NCI-H146 (cell line): ENCODE results near the gene PIAS2.
A peak's percentile ranks its signal among the peaks of the same experiment; 100 is the strongest.
"Not testable (repeated sequence)": the region's sequence is repeated elsewhere in the genome, so short reads cannot be mapped to it uniquely, and the experiment has no call there.

Experiments used
- DNase-seq: peaks from one replicate; lab custom pipeline; 2025; lab: John Stamatoyannopoulos, UW

Gene PIAS2, protein sequence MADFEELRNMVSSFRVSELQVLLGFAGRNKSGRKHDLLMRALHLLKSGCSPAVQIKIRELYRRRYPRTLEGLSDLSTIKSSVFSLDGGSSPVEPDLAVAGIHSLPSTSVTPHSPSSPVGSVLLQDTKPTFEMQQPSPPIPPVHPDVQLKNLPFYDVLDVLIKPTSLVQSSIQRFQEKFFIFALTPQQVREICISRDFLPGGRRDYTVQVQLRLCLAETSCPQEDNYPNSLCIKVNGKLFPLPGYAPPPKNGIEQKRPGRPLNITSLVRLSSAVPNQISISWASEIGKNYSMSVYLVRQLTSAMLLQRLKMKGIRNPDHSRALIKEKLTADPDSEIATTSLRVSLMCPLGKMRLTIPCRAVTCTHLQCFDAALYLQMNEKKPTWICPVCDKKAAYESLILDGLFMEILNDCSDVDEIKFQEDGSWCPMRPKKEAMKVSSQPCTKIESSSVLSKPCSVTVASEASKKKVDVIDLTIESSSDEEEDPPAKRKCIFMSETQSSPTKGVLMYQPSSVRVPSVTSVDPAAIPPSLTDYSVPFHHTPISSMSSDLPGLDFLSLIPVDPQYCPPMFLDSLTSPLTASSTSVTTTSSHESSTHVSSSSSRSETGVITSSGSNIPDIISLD

DNA sequence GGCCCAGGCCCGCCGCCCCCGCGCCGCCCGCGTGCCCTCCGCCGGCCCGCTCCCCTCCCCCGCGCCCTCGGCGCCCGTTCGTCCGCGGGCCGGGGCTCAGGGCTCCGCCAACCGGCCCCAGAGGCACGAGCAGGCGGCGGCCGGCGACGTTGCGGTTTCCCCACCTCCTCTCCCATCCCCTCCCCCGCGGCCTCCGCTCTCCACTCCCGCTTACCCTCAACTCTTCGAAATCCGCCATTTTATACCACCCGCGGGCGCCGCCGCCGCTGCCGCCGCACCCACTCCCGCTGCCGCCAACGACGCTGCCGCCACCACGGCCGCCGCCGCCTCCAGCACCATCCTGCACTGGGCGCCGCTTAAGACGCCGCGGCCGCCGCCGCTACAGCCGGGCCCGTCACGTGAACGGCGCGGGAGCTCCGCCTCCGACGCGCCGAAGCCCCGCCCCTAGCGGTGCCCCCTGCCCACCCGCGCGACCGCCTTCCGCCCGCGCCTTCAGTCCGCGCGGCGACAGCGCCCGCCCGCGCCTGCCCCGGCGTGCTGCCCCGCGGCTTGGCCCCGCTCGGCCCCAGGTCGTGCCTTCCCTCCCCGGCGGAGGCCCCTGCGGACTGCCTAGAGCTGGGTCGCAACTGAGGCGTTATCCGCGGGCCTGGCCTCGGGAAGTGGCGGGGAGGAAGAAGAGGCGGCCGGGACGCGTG lies at the start of gene PIAS2, which contains the start of gene KATNAL2:
Gene PIAS2, minus strand, starts transcription at position 400 of the 695 bp plus-strand sequence. Its CDS starts 162 bp downstream, at position 238.
Gene KATNAL2, plus strand, starts transcription at position 495 of the 695 bp plus-strand sequence. CDS start 29,271 bp downstream, outside the sequence.
- peak; percentile 95 for DNase-seq

DNA sequence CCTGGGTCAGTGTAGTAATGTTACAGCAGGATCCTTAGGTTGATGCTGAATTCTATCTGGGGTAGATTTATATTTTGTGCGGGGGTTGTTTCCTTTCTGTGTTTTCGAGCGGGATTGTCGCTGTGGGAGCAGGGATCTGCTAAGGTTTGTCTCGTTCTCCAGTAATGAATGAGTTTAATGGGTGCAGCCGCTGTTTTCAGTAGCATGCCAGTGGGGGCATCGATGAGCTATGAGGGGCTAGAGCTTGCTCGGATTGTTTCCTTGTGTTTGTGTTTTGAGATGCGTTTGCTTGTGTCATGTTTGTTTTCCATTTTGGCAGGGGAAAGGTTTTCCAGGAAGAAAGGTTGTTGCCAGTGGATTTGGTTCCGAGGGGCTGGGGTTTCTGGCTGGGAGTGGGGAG lies 49.0 kb upstream of the PIAS2 start:
- not testable (repeated sequence) for DNase-seq

DNA sequence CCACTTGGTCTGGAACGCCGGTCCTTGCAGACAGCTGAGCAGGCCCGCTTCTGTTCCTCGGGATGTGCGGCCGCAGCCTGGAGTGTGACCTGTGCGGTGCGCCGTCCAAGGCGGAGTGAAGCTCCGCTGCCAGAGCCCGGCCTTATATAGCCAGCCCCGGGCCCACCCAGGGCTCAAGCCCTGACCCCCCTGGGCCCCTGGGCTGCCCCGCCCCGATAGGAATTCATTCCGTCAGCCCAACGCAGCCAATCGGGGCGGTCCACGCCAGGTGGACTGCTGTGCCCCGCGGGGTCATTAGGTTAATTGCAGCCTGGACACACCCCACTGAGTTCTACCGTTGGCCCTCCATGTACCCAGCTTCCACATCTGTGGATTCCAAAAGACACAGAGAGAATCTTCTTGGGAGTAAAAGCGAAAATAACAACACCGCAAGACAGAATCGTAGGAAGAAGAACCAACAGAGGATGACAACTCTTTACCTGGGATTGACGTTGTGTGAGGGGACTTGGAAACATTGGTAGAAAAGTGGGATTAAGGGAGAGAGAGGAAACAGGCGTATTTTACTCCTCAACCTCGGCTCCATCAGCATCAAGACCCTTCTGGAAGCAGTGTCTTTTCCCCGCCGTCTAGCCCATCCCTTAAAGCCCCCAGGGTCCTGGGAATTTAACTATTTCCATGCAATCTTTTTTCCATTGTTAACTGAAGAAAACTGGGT lies 47.4 kb upstream of the PIAS2 start:
- DNase-seq: not testable (repeated sequence)

DNA sequence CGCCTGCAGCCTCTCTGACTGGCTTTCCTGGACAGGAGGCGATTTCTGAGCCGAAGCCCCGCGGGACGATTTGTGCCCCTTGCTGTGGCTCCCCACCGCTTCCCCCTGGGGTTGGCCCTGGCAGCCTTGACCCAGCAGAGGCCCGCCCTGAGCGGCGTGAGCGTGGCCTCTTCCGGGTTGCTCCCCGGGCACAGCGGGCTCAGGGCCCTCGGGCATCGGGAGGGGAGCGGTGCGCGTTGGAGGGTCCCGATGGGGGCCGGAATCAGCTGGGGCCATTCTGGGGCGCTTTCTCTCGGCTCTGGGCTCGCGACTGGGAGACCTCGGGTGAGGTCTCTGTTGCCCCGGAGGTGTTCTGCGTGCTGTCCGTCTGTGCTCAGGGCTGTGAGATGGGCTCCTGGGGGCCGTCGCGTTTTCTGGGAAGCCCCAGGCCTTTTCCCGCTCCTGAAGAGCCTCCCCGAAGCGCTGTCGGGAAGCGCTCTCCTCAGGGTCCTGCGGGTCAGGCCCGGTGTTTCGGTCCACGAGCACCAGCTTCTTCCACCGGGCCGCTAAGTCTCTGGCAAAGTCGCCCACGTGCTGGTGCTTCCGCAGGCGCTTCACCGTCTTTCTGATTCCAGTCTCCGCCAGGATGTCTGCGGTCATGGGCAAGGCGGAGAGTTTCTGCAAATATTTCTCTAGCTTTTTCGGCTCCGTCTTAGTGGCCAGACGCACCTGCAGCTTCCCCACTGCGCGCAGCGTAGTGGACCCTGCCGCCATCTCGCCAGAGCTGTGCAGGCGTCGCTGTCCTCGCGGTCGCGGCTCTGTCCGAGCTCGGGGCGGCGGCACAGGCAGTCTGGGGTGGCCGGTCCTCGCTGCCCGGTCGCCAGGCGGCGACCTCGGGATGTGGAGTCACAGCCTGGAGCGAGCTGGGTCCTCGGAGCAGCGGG lies 46.6 kb upstream of the PIAS2 start:
- DNase-seq: not testable (repeated sequence)

DNA sequence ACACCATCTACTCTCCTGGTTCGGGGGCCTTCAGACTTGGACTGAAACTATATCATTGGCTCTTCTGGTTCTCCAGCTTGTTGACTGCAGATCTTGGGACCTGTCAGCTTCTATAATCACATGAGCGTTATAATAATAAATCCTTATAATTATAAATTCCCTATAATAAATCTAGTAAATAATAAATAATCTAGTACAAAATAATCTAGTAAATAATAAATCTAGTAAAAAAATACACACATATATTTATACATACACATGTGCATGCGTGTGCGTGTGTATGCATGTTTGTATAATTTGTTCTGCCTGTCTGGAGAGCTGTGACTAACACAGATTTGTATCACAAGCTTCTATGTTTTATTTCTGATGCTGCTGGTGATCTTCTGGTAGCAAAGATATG lies 40.9 kb upstream of the PIAS2 start:
- no peak for DNase-seq

DNA sequence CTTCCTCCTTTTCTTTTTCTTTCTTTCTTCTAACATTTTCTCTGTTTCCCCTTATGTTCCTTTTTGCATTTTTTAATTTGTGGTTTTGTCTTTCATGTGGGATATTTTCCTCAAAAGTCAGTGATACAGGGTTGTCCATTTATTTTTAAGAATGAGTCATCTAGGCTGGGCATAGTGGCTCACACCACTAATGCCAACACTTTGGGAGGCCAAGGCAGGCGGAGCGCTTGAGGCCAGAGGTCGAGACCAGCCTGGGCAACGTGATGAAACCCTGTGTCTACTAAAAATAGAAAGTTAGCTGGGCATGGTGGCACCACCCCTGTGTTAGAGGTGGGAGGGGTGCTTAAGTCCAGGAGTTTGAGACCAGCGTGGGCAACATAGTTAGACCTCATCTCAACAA lies 35.9 kb upstream of the PIAS2 start:
- no peak for DNase-seq

DNA sequence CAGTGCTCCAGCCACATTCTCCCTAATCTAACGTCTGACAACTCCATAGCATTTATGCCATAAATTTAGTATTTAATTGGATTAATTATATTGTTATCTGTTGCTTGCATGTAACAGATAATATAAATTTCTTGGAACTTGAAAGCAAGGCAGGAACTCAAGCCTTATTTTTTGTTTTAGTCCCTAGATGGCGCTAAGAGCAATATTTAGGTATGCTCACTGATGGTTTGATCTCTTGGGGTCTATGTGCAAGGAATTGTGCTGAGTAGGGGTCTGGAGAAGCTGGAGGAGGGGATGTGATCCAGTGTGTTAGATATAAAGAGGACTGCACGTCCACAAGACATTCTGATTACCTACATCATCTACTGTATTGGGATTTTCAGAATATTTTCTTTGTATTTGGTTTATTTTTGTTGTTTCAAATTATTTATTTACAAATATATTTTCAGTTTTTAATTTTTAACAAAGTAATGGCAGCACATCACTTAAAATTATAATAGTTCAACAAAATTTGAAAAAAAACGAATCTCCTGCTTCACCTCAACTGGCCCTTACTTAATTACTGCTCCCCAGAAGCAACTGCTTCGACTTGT lies 32.9 kb upstream of the PIAS2 start:
- DNase-seq: peak; percentile 31

DNA sequence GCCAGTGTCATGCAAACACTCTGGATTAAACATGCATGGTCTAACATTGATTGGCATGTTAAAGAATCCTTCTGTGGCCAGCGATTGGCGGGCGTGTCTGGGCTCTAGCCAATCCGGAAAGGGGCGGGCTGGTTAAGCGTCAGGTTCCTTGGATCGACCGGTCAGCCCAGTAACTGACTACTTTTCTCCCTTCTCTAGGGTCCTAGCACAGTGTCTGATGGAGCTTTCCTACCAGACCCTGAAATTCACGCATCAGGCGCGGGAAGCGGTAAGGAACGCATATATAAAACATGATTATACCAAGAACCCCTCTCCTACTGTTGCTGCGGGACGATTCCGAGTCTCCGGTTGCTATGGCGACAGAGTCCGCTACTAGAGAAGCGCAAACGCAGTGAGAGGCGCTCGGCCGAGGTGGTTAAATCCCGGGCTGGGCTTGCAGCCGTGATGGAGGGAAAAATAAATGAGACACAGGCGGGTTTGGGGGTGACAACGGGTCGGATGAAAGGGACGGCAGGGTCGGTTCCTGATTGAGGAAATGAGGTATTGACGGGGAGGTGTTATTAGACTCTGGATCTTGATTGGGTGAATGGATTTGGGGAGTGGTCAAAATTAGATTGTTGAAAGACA lies 29.5 kb upstream of the PIAS2 start:
- DNase-seq: peak; percentile 11

DNA sequence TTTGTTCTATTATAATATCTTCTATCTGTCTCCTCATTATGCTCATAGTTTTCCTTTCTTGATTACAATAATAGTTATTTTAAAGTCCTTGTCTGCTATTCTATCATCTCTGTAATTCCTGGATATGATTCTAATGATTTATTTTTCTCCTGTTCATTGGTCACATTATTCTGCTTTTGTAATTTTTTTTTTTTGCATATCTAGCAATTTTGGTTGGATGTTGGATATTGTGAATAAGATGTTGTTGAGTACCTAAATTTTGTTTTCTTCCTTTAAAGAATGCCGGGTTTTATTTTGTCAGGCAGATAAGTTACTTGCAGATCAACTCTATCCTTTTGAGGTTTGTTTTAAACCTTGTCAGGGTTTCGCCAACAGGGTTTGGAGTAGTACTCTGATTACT lies 25.3 kb upstream of the PIAS2 start:
- no peak for DNase-seq

DNA sequence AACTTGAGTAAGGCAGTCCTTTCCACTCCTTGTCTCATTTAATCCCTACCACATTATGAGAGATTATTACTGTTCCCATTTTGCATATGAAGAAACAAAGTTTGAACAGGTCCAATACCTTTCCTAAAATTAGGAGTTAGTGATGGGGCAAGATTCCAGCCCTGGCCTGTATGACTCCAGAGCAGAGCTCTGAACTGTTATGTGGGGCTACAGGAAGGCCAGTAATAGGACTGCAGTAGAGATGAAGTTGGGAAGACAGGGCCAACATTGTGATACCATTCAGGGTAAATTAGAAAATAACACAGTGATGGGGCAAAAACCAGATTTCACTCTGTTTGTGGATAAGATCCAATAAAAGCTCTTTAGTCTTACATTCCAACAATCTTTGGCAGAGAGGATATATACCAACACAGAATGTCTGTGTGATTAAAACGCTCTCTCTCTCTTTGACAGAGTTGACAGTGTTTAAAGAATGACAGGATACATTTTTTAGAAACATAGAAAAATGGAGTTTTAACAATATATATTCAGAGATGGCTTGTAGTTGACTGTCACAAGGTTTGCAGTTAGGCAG lies 22.8 kb upstream of the PIAS2 start:
- DNase-seq: no peak

DNA sequence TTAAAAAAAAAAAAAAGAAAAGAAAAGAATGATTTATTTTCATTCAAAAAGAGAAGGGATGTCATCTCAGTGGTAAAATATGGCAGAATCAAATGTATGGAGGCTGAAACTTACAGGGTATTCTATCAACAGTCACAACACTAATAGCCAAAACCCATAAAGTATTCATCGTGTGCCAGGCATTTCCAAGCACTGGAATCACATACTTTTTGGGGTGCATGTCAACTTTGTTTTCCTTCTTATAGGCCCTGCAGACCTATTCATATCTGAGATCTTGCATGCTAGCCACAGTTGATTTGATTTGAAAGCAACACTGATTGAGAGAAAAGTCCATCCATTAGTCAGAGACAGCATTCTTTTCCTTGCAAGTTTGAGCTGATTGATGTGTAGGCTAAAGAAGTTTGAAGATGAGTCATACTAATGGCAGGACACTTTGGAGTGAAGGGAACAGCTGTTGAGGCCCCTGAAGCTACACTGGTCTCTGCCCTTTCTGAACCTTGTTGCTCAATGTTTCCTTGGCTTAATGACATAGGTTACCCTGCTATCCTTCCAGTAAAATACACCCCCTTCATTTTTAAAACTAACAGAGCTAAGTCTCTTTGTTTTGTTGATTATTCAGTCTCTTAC lies 22.1 kb upstream of the PIAS2 start:
- no peak for DNase-seq

DNA sequence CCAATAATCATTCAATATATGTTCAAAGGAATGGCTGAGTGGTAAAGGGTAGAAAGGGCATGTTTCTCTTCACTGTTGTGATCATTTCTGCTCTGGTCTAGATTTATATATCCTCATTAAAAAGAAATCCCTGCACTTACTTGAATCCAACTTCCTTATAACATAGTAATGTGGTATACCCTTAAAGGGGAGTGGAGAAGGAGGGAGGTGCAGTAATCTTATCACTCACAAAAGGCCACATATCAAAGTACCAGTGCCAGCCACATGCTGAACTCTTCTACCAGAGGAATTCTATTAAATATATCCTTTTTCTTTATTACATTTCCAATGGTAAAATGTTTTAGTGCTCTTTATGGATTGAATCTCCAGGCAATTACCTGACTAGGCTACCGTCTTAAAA lies 3.3 kb upstream of the PIAS2 start:
- no peak for DNase-seq

DNA sequence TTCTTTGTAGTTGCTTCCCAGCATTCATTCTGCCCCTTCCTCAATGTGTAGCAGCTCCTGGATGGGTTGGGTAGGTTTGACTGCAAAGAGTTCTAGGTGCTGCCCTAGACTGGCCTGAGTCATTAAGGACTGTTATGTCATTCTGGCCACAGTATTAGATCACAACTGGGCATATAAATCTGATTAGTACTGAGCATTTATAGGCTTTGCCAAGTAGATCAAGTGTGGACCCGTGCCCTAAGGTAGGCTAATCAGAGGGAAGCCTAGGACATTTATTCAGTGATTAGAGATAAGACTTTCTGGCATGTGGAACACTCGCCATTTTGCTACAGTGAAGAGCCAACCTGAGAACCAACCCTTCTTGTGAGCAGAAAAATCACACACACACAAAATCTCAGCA lies 2.8 kb upstream of the PIAS2 start:
- no peak for DNase-seq

DNA sequence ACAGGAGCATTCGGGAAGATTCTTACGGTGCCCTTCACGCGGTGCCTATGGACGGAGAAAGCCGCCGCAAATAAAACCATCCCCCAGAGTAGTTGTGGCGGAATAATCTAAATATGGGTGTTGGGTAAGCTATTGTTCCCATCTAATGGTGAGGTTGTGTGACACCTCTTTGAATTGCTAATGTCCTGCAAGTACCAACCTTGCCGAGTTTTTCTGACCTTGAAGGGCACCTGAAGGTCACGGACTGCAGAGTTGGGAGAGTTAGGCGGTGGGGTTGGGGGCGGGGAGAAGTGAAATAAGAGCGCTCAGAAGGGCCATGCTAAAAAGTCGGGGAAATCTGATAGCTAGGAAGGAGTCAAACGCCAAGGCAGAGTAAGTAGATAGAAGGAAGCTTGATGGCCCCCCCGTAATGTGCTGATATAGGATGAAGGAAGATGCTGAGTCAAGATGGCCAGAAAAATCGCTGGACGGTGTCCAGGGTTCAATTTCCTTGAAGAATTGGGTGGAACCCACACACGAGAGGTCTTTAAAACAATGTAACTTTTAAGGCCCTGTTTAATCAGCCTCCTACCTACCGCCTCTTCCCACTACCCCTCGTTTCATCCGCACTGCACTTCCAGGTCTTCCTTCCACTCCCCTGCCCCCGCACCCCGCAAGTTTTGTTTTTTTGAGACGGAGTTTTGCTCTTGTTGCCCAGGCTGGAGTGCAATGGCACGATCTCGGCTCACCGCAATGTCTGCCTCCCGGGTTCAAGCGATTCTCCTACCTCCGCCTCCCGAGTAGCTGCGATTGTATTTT lies 695 bp upstream of the PIAS2 start:
- no peak for DNase-seq

DNA sequence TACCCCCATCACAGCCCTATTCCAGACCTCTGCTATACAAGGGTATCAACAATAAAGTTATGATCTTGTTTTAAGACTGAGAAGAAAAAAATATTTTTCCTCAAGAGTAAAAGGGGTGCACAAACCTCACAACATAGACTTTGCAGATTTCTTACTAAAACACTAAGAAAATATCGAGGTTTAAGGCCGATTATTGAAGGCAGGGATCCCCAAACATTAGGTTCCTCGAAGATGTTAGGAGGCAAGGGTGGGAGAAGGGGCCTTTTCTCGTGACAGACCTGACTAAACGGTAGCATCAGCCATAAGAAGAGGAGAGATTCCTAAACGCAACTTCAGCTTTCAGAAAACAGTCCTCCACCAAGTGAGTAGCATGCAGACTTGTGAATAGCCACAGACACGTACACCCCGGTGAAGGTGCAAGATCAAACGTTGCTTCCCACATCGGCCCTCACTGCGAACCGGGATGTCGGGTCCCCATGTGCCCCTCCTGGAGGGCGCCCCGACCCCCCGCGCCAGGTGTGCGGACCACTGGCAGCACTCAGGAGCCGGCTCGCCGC lies 678 bp downstream of the PIAS2 start:
- DNase-seq: peak; percentile 73

DNA sequence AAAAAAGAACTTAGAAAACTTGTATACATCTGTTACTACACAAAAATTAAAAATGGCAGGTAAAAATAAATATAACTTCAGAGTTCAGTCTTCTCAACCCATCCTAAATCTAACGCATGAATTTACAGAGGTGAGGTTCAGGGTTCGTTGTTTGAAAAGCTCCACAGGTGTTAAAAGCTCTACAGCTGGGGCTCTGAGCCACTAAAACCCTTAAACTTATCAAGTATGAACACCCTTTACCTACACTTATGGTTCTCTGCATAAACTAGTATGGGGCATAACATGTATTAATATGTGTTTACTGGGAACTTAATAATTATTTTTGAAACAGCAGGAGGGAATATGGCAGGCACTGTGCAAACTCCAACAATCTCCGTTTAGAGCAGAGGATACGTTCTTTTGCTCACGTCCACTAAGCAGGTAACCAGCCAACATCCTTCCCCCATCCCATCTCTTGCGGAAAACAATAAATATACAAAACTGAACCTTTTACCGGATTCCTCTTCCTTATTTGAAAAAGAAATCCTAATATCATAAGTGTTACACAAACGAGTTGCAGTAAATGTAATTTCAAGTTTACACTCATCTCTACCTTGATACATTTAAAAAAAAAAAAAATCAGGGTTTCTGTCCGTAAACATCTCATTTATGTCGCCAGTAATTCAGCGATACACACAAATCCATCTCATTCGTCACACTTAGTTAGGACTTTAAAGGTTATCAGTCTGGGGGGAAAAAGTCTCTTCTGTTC lies 1.3 kb downstream of the PIAS2 start:
- DNase-seq: peak; percentile 44

DNA sequence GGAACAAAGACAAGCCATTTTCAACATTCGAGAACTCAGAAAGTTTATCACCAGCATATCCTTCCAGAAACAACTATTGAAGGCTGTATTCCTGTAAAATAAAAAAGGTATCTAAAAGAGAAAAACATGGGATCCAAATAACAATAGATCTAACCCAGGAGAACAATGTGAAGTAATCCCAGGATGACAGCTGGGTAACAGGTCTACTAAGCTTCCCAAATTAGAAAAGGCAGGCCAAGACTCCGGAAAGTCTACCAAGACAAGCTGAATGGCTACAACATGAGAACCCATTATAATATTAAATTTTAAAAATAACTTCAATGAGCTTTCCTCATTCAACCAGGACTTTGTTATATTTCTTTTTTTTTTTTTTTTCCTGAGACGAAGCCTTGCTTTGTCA lies 6.5 kb downstream of the PIAS2 start:
- DNase-seq: no peak
